Measurements from ENCODE around the gene TTLL1.
A peak's percentile ranks its signal among the peaks of the same experiment; 100 is the strongest.
"Not testable (repeated sequence)": the region's sequence is repeated elsewhere in the genome, so short reads cannot be mapped to it uniquely, and the experiment has no call there.

Gene TTLL1

DNA sequence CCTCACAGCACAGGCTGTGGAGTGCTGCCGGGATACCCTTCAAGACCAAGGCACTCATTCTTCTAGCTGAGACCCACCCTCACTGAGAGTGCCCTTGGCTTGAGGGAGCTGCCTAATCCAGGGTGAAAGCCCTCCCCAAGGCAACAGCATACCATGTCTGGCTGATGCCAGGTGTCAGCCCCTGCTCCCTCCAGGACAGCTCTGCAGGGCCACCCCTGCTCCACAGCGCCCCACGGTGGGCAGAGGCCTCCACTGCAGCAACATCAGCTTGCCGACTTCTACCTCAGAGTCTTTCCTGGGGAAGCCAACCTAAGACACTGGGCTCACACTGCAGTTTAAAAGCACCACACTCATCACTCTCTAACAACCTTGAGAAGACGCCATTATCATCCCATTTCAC is 29.0 kb downstream of the TTLL1 start:
- DNase-seq, result peak; percentile 39

DNA sequence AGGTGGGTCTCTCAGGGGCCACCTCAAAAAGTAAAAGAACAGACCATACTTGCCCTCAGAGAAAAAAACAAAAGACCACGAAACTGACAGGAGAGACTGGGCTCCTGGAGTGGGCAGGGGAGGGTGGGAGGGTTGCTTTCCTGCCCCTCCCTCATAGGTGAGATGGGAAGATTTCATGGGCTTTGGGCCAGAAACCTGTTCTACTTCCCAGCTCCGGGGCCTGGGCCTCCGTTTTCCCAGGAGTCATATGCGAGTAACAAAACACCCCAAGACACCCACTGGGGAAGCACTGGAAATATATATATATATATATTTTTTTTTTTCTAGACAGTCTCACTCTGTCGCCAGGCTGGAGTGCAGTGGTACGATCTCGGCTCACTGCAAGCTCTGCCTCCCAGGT is 31.6 kb downstream of the TTLL1 start:
- no peak for DNase-seq

DNA sequence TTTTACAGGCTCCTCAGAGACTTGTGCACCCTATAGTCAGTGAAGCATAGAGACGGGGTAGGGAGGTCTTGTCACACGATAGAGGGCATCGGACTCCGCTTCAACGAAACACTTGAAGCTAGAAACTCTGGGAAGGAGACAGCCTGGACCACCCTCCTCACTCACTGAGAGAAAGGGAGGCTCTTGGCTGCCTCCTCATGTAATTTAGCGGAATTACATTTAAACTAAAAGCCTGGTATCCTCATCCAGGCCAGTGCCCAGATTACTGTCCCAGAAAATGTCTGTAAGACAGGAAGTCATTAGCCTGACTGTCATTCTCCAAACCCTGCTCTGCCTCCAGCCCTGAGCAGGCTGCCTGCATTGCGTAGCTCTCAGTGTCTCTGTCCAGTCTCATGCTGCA is 36.0 kb downstream of the TTLL1 start:
- DNase-seq, result no peak

DNA sequence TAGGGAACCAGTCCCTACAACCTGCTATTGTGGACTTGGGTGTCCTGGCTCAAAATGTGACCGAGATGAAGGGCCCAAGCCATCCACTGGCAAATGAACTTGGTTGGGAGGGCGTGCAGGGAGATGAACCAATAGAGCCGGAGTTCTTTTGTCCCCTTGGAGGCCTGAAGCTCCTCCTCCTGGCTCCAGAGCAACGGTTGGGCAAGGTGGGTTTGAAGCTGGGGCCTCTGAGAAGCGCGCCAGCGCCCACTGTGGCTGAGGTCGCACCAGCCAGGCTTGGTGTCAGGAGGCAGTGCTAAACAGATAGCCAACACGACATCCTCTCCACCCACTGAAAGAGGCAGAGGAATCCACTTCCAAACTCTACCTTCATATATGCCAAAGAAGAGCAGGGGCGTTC is 38.2 kb downstream of the TTLL1 start:
- DNase-seq, result no peak

DNA sequence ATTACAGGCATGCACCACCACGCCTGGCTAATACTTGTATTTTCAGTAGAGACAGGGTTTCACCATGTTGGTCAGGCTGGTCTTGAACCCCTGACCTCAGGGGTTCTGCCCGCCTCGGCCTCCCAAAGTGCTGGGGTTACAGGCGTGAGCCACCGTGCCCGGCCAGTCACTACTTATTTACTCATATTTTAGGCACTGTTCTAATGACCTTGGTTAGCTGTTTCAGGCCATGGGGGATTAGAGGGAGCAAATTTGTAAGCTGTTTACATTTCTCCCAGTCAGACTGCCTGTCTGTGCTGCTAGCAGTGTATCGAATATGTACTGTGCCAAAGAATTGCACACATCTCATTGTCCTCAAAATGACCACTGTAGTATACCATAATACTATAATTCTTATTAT is 41.6 kb downstream of the TTLL1 start:
- no peak for DNase-seq

DNA sequence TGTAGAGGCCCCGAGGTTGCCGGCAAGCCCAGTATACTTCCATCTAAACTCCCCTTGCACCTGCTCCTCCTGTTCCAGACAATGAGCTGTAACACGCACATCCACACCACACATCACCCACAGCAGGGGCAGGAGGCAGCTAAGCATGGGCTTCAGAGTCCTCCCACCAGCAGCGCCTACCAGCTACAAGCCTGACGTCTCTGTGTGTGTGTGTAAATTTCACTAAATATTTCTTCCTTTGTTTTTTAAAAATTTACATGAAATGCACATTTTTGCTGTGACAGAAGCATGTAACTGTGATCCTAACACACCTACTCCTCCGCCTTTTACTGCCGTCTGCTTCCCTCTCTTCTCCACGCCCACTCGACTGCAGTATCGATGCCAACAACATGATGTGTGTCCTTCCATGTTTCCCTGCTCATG is 44.9 kb downstream of the TTLL1 start:
- no peak for DNase-seq

DNA sequence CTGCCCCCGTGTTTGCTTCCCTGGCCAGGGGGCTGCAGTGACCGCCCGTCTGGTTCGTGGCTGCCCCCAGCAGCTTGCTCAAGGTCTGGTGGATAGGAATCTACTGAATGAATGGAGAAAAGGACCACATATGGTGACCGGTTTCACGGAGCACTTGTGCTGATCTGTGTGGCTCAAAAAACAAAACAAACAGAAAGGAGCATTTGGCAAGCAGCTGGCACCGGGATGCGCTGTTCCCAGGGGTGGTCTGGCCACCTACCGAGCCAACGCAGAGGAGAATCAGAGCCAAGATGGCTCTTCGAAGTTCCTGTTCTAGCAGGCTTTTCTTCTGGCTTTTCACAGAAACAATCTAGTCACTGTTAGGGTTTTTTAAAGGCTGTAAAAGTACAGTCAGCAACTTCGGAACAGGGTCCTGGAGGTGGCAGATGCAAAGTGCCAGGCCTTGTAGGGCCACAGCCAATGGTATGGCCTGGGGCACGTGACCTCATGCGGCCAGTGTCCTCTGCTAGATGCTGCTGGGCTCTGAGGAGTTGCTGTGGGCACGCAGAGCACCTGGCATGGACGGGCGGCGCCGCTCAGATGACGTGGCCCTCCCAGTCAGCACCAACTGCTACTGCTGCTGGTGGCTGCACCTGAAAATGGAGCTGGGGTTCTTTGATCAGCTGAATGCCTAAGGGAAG is 47.0 kb downstream of the TTLL1 start:
- DNase-seq, result no peak

DNA sequence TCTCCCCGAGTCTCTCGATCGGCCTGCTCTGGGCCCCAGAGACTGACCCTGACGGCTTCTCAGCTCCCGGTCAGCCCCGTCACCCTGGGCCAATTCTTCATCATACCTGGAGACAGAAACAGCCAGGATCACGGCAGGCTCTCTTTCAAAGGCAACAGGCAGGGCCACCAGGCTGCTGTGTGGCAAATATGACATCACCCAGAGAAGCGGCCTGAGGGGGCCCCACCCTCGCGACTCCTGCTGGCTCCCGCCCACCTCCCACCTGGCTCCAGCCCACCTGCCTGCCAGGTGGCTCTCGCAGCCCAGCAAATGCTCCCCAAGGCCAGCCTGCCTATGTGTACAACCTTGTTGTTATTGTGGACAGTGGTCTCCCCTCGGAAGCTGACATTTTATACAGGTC is 49.4 kb downstream of the TTLL1 start:
- DNase-seq, result no peak

DNA sequence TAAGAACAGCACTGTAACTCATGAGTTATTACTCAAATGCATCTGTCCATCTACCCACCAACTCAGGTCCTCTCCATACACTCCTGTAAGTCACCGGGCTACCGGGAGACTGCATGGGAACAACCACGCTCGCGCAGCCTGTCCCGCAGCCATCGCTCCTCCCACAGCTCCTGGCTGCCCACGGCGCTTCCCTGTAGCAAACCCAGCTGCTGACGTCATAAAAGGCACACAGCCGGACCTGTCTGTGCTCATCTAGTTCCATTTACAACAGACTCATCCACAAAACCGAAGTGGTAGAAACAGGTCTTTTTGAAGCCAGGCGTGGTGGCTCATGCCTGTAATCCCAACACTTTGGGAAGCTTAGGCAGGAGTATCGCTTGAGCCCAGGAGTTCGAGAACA is 50.9 kb downstream of the TTLL1 start:
- no peak for DNase-seq

DNA sequence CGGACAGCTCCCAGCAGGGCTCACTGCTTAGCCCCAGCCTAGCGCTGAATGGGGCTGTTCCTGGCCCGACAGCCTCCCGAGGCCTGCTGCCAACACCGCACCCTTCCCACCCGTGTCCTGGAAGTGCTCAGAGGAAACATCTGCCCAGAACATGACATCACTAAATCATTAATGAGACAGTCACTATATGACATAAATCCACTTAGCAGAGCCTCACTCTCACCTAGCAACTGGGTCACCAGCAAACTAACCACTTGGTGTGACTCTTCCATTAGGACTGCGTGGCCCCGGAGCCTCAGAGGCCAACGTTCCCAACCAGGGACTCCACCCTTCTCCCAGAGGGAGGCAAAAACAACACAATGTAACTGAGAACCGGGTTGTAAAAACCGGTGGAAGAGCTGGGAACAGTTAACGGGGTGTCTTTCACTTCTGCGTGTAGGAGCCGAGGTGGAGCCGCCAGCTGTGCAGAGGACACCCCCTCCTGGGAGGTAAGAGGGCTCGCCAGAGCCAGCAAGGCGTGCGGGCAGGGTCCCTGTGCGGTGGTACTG is 52.8 kb downstream of the TTLL1 start:
- no peak for DNase-seq

DNA sequence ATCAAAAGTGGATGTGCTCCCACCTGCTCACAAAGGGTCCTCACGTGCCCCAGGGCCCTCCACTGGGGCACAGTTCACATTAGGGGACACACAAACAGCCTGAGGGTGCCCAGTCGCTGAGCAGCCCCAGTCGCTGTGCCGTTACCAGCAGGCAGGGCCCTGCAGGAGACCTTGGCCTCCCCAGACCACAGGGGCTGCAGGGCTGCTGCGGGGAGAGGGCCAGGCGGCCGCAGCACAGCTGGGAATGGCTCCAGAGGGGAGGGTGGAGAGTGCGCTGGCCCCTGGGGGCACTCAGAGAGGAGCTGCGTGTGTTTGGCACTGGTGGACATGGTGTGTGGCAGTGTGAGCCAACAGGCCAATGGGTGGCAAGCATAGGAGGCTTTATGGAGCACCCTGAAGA is 53.9 kb downstream of the TTLL1 start:
- no peak for DNase-seq

DNA sequence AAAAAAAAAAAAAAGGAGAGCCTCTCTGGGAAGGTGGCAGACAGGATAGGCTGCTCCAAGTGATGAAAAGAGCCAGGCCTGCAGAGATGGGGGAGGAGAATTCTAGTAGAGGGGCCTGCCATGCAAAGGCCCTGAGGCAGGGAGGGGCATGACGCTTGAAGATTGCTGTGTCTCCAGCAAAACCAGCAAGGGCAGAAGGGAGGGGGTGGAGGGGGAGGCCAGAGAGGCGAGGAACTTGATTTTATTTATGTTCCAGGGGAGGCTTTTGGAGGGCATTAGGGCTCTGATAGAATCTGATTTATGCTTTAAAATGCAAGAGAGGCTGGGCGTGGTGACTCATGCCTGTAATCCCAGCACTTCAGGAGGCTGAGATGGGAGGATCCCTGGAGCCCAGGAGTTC is 57.6 kb downstream of the TTLL1 start:
- no peak for DNase-seq

DNA sequence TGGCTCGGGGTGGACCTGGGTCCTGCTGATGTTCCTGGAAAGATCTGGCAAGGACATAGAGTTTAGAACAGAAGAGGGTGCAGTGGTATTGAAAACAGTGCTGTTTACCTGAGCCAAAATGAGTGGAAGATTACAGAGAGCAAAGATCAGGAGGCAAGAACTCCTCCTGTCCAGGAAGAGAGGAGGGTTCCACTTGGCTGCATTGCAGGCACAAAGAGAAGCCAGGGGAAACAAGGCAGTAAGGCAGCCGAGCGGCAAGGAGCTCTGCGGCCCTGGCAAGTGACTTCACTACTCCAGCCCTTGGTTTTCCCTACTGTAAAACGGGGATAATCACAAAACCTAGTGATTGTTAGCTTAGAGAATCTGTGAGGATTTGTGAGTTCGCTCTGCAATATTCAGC is 70.6 kb downstream of the TTLL1 start:
- DNase-seq, result no peak

DNA sequence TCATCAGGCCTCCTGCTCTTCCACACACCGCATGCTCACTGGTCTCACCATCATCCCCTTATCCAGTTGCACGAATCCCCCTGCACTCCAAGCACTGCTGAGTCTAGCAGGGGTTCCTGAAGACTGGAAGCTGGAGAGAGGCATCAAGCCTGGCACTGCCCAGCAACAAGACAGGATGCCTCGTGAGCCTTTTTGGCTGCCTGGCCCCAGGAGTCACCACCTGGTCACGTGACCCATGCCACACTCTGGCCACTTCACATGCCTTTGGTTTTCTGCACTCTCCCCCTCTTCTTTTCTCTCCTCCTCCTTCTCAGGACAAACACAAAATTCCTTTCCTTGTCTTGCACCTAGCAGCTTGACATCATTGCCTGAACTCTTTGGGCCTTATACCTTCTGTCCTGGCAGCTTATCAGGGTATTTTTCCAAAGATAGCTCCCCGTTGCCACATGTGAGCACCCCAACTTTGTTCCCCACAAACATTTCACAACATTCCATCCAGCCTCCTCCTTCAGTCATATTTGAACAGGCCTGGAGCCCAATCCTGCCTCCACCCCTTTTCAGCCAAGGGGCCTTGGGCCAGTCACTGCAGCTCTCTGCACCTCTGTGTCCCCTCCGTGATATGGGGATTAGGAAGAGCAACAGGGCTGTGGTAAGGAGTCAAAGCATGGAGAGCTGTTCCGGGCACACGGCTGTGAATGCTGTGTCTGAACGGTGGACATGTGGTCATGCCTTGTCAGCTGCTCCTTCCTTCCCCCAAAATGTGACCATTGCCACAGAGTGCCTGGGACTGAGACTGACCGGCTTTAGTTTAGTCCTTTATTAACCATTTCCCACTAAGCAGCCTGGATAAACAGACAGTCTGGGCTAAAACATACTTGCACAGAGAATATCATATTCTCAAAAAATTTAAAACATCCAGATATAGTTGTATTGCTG is 71.4 kb downstream of the TTLL1 start:
- no peak for DNase-seq

DNA sequence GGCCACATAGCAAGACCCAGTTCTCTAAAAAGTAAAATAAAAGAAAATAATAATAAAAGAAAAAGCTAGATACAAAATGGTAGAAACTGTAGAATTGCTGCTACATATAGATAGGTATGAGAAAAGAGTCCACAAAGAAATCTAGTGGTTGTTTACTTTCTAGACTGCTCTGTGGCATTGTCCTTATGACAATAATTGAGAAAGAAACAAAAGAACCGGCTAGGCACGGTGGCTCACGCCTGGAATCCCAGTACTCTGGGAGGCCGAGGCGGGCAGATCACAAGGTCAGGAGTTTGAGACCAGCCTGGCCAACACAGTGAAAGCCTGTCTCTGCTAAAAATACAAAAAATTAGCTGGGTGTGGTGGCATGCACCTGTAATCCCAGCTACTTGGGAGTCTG is 73.0 kb downstream of the TTLL1 start:
- not testable (repeated sequence) for DNase-seq

DNA sequence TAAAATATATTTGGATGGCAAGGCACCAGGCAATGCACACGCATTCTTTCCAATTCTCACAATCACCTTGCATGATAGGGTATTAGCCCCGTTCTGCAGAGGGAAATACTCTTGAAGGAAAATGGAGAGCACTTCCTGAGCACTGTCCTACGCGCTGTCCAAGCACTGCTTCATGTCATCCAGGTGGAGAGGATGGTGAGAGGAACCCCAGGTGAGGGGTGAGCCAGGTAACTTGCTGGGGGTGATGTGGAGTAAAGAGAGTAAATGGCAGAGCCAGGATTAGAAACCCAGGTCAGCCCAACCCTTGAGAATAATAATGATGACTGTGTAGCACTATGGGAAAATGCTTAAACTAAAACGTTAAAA is 73.5 kb downstream of the TTLL1 start:
- no peak for DNase-seq

DNA sequence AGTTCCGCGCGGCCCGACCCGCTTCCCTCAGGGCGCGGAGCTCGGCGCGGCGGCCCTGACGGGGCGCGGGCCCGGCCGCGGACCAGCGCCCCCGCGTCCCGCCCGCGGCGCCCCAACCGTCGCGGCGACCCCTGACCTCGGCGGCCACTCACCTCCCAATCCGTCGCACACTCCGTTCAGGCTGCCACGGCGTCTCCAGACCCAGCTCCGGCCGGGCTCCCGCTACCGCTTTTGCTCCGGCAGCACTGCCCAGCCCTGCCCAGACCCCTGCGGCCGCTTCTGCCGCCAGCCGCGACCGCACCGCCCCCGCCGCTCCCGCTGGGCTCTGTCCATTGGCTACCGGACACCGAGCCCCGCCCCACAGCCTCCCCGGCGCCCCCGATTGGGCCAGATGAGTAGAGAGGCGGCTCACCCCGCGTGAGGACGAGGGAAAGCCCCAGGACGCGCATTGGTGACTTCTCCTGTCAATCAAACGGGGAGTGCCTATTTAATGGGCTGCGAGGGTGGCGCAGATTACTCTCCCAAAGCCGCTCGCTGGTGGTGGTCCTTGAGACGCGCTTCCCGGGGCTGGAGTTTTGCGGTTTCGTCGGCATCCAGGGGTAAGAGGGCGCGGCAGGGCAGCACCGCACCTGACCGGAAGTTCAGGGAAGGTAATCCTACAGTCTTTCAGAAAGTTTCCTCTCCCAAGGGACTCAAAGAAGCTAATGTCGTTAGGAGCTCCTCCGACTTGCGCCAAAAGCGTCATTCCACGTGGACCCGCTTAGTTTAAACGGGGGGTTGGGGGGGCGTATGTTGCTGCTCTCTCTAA is 74.1 kb downstream of the TTLL1 start, which contains the start of gene PACSIN2:
PACSIN2 (minus strand) TSS at position 281 of the 808 bp plus-strand sequence. CDS start 103,069 bp downstream, outside the sequence.
- DNase-seq, result peak; percentile 99

DNA sequence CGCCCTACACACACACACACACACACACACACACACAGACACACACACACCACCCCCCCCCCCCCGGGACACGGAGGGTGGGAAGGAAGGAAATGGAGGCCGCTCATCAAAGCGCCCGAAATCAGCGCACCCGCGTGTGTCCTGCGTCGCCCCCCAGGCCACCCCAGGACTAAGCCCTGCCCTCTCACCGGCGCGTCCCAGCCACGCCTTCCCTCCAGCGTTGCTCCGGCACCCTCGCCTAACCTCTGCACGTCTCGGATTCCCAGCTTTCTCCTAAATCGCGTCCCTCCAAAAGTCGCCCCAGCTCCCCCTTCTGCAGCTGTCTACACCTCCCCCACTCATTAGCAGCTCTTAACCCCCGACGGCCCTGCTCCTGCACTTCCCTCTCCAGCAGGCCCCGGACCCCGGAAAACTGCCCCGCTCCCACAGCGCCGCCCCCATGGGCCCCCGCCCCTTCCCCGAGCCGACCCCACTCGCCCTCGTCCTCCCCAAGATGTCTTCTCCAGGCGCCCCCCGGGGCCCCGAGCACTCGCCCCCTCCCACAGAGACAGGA is 74.8 kb downstream of the TTLL1 start:
- DNase-seq, result peak; percentile 27

DNA sequence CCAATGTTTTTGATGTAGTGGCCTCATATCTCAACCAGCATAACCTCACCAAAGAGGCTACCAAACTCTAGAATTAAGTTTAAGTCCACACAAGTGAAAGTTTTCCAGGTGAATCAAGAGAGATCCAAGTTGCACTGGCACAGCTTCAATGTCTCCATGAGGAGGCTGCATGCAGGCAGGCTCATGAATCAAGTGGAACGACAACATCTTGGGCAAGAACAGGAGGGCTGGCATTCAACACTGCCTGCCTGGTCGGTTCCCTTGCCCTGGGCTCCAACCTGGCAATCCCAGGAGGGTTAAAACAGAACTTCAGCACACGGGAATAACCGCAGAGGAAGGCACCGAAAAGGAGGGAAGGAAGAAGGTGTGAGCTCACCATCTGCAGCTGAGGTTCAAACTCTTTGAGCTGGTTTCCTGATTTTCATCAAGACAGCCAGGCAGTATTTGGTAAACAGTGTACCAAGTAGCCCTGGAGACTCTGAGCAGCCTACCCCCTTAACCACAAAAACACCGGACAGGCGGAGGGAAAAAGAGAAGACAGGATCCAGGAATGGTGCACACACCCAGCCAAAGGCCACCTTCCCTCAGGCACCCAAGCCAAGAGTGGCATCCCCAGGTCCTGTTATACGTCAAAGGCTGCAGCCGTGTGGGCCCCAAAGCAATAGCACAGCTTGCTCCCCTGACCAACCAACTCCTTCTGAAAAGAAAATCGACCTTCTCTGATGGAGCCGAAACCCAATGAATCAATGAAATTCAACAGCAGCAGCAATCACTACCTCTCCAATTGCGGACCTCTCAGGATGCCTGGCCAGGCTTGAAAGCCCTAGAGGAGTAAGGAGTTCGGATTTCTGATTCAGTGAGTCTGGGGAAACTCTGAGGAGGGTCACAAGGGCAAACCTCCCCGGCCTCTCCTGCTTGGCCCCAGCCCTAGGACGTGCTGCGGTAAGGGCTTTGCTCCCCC is 75.6 kb downstream of the TTLL1 start:
- DNase-seq, result peak; percentile 18

DNA sequence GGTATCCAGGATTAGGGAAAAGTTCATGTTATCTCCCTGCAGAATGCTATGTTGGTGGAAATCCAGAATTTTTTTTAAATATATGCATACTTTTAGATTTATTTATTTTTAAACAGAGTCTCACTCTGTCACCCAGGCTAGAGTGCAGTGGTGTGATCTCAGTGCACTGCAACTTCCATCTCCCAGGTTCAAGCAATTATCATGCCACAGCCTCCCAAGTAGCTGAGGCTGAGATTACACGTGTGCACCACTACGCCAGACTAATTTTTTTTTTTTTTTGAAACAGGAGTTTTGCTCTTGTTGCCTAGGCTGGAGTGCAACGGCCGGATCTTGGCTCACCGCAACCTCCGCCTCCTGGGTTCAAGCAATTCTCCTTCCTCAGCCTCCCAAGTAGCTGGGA is 76.8 kb downstream of the TTLL1 start:
- DNase-seq, result no peak

DNA sequence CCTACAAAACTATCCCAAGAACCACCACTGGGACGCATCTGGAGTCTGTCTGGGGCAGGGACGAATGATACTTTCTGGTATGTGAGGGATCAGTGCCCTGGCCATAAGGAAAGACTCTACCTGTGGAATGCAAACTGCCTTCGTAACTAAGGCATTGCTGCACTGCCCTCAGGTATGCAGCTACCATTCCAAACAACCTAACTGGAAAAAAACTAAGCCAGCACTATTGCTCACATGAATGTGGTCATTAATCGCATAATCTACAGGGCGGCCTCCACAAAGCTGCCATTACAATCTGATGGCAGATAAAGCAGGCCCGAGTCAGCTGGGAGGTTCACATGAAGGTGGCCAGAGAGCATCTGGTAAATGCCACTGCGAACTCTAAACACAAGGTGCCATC is 78.1 kb downstream of the TTLL1 start:
- no peak for DNase-seq

DNA sequence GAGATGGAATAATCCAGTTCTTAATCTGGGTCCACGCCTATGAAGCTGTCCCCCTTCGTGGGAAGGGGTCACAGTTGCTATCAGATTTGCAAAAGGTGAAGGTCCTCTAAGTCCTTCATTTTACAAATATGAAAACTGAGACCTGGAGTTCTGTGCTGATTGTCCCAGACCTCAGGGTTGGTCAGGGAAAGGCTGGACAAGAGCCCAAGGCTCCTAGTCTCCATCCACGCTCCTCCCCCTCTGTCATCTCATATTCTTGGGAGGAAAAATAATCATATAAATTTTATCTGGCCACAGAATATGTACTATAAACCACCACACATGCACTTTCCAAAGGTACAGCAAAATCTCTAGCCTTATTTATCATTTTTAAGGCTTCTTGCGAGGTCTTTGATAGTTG is 79.7 kb downstream of the TTLL1 start:
- DNase-seq, result no peak

Data from activated CD4-positive, alpha-beta T cell treated with anti-CD3 and anti-CD28 coated beads, Interleukin-2, amount 50 U/mL, for 1 hour (primary cell).